ENCODE results near the gene ATP2B2. TPM values are rescaled to one million over a fixed set of nuclear protein-coding genes. Genes with fewer than 3 reads are reported as not detected.

The ATP2B2 gene
- total and polyA plus RNA-seq, 9 of the 15 experiments (the other 6 are each of a cell fraction or from before 2014, with no cell fraction given), result 0.06 TPM; not detected in 8

DNA sequence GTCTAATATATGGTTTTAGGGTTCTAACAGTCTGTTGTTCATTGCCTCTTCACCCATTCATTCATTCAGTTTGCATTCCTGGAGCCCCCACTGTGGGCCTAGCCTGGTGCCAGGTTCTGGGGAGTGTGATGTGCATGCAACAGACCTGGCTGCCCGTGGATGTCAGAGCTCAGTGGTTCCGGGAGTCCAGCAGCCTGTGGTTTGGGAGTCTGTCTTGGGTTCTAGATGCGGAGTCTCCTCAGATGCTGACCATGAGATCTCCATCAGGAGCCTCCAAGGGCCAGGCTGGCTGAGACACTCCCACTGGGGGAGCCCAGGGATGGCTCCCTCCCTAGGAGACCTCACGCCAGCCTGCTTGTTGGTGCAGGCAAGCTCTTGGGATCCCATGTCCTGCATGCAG lies 92.3 kb downstream of the ATP2B2 start:
- no peaks in the 10 kb centered on the region for H3K36me3 ChIP-seq (ENCODE audit: control insufficient read depth, insufficient read depth, low read length)
- no peaks in the 10 kb centered on the region for H3K79me2 ChIP-seq (ENCODE audit: control insufficient read depth, insufficient read depth, low read length)
- no peak overlapping the region for H2AFZ ChIP-seq (ENCODE audit: low read depth, low read length)
- peaks cover 32 to 69% of the 10 kb centered on the region in 2 experiments; a peak in 4 of 5 replicates for H3K27me3 ChIP-seq (ENCODE audit: control insufficient read depth in 2 of 2, insufficient read depth in 2 of 2, low read length in 2 of 2)
- CTCF ChIA-PET (ENCODE audit: low intra/inter-chr PET ratio), result no interaction called here
- intact Hi-C loops (cut with micrococcal nuclease) (no loop called here), in situ Hi-C loops (cut with MboI) (no loop called here)
- no peaks in the 10 kb centered on the region for H3K4me1 ChIP-seq (replicated peaks in 1 of 2; ENCODE audit: control insufficient read depth in 2 of 2, insufficient read depth in 2 of 2, low read length in 2 of 2)
- TF ChIP-seq CEBPG (CRISPR knock-in tag; IDR thresholded peaks at IDR 0.05), result no peak
- TF ChIP-seq CEBPG (tag; conservative IDR thresholded peaks at IDR 0.05 in 1 of 2, IDR thresholded peaks at IDR 0.05 in 1 of 2), result no peak
- no peak for TF ChIP-seq CBFA2T3 (IDR thresholded peaks at IDR 0.05)
- no peak for TF ChIP-seq C11orf30 (IDR thresholded peaks at IDR 0.05; ENCODE audit: low read depth)
- TF ChIP-seq ZNF668 (CRISPR knock-in tag; IDR thresholded peaks at IDR 0.05), result no peak
- no peak for TF ChIP-seq ZNF282 (CRISPR knock-in tag; IDR thresholded peaks at IDR 0.05)
- no peak overlapping the region for H3K4me2 ChIP-seq (ENCODE audit: insufficient read depth, low read length)
- no peak overlapping the region; a peak in 1 of 4 replicates for H3K9ac ChIP-seq (ENCODE audit: insufficient read depth in 1 of 2, low read depth in 2 of 2, low read length in 2 of 2)
- no peaks in the 10 kb centered on the region for H3K9me3 ChIP-seq (replicated peaks; ENCODE audit: control insufficient read depth, insufficient read depth, low read depth, low read length)
- no peaks in the 10 kb centered on the region for H3K9me1 ChIP-seq (ENCODE audit: control insufficient read depth, insufficient read depth, low read length)
- H3K4me3 ChIP-seq, result no peak overlapping the region
- BruUV-seq (replicated peaks), result no TSS peak
- no peak overlapping the region for H3K27ac ChIP-seq (ENCODE audit: extremely low read depth, low read depth, low read length)
- DNase-seq (ENCODE audit: extremely low read depth in 1 of 4, low spot score in 3 of 4) (no peak), FAIRE-seq (no peak), ATAC-seq (no peak)
- POLR2A ChIA-PET, result interaction anchor here (0.6 to 1.3 kb wide), 2 partner anchors 11 to 79 kb away, joined by 3 read pairs; no protein-coding TSS in a partner anchor
- peaks cover 16% of the 10 kb centered on the region for H4K20me1 ChIP-seq (replicated peaks; ENCODE audit: control insufficient read depth, insufficient read depth, low read length)
- WGBS (ENCODE audit: insufficient coverage, low coverage, missing lambda C conversion rate), result 3% methylated on average over 4 of the region's 4 CpGs

DNA sequence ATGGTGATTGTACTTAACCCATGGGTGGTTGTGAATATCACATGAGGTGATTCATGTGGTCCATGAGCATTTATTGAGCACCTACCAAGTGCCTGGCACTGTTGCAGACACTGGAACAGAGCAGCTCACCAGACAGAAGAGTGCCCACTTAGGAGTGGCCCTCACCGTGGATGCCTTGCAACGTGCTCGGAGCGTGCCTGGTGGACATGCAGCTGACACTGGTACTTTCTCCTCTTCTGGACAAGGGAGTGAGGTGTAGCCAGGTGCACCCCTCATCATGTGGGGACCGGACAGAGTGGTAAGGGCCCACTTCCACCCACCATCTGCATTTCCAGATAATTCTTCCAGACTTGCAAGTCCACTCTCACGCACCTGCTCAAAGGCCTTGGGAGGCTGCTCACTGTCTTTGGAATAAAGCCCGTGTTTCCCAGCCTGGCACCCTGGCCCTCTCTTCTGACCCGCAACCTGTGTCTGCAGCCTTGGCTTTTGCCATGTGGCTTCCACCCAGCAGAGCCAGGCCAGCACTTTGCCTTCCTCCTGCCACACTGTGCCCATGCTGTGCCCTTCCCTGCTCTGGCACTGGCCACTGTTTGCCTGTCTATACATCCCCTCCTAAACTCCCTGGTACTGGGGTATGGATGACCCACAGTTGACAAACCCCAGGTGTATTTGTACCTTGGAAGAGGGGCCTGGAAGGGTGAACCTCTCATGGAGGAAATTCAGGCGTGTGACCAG lies 93.6 kb downstream of the ATP2B2 start:
- Histone ChIP-seq H3K9me1 (ENCODE audit: control insufficient read depth, insufficient read depth, low read length) (no peaks in the 10 kb centered on the region), H3K9me3 (replicated peaks; ENCODE audit: control insufficient read depth, insufficient read depth, low read depth, low read length) (no peaks in the 10 kb centered on the region), H3K9ac (ENCODE audit: insufficient read depth in 1 of 2, low read depth in 2 of 2, low read length in 2 of 2) (no peak overlapping the region), H3K27ac (ENCODE audit: extremely low read depth, low read depth, low read length) (no peak overlapping the region), H3K27me3 (ENCODE audit: control insufficient read depth in 2 of 2, insufficient read depth in 2 of 2, low read length in 2 of 2) (peaks cover 29 to 66% of the 10 kb centered on the region in 2 experiments; a peak in 4 of 5 replicates), H3K4me3 (no peak overlapping the region), H2AFZ (ENCODE audit: low read depth, low read length) (no peak overlapping the region), H3K79me2 (ENCODE audit: control insufficient read depth, insufficient read depth, low read length) (no peaks in the 10 kb centered on the region), H3K36me3 (ENCODE audit: control insufficient read depth, insufficient read depth, low read length) (no peaks in the 10 kb centered on the region), H3K4me2 (ENCODE audit: insufficient read depth, low read length) (no peak overlapping the region), H3K4me1 (replicated peaks in 1 of 2; ENCODE audit: control insufficient read depth in 2 of 2, insufficient read depth in 2 of 2, low read length in 2 of 2) (no peaks in the 10 kb centered on the region), H4K20me1 (replicated peaks; ENCODE audit: control insufficient read depth, insufficient read depth, low read length) (peaks cover 9% of the 10 kb centered on the region; the same call in 1 of the 2 replicates)
- ATAC-seq (no peak), FAIRE-seq (no peak), DNase-seq (ENCODE audit: extremely low read depth in 1 of 4, low spot score in 3 of 4) (no peak)
- in situ Hi-C loops (cut with MboI), result no loop called here
- intact Hi-C loops (cut with micrococcal nuclease), result no loop called here
- no TSS peak for BruUV-seq (replicated peaks)
- 0% methylated on average over 9 of the region's 9 CpGs for WGBS (ENCODE audit: insufficient coverage, low coverage, missing lambda C conversion rate)
- POLR2A ChIA-PET, result no interaction called here
- CTCF ChIA-PET (ENCODE audit: low intra/inter-chr PET ratio), result no interaction called here
- TF ChIP-seq KLF16 (IDR thresholded peaks at IDR 0.05) (no peak), ZNF175 (CRISPR knock-in tag; IDR thresholded peaks at IDR 0.05; ENCODE audit: low read depth) (no peak), ZNF133 (CRISPR knock-in tag; IDR thresholded peaks at IDR 0.05) (no peak), ETV5 (CRISPR knock-in tag; IDR thresholded peaks at IDR 0.05; ENCODE audit: low read depth) (no peak), ZBTB34 (CRISPR knock-in tag; IDR thresholded peaks at IDR 0.05) (no peak), CREB3L1 (IDR thresholded peaks at IDR 0.05; ENCODE audit: borderline replicate concordance, low read depth) (no peak)
